Suprapubic skin (tissue), 4 donors: ENCODE data around the gene RUNX1. TPM values are rescaled to one million over a fixed set of nuclear protein-coding genes. Genes with fewer than 3 reads are reported as not detected.

Source experiments
- DNase-seq, 2 donors: peaks; one replicate each; pipeline ENCODE4 v3.0.0-alpha.2; 2019; ENCODE audit warnings: low spot score in 2 of 2
- H3K27ac ChIP-seq: fragments of 200-600 bp; sonication (generic); one replicate; pipeline ENCODE4 v1.5.1; 2019
- H3K27me3 ChIP-seq: fragments of 200-600 bp; sonication (generic); one replicate; pipeline ENCODE4 v1.5.1; 2019
- H3K36me3 ChIP-seq: fragments of 200-600 bp; sonication (generic); one replicate; pipeline ENCODE4 v1.5.1; 2019
- H3K4me1 ChIP-seq: fragments of 200-600 bp; sonication (generic); one replicate; pipeline ENCODE4 v1.5.1; 2019
- H3K4me3 ChIP-seq: fragments of 200-600 bp; sonication (generic); one replicate; pipeline ENCODE4 v1.5.1; 2019; ENCODE audit warnings: mild to moderate bottlenecking
- H3K9me3 ChIP-seq: fragments of 200-600 bp; sonication (generic); one replicate; pipeline ENCODE4 v1.5.1; 2019
- CTCF ChIP-seq, 2 donors: fragments of 200-600 bp in 1 of 2; fragments of 450-650 bp in 1 of 2; sonication (generic) in 1 of 2; IDR thresholded peaks; one replicate each; pipeline ENCODE4 v1.5.1; 2016 to 2019; ENCODE audit warnings: antibody characterized with exemption in 2 of 2, mild to moderate bottlenecking in 1 of 2, moderate library complexity in 1 of 2
- EP300 ChIP-seq: sonication (generic); formaldehyde crosslinking; IDR thresholded peaks from one replicate; pipeline ENCODE4 v1.6.1; 2017; ENCODE audit warnings: antibody characterized with exemption
- POLR2A ChIP-seq, 2 donors: fragments of 450-650 bp; IDR thresholded peaks; one replicate each; pipeline ENCODE4 v1.6.1; 2017; ENCODE audit warnings: antibody characterized with exemption in 2 of 2, mild to moderate bottlenecking in 2 of 2, moderate library complexity in 2 of 2
- POLR2AphosphoS5 ChIP-seq, 3 donors: sonication (generic); formaldehyde crosslinking; IDR thresholded peaks; one replicate each; pipeline ENCODE4 v1.6.1; 2017; ENCODE audit warnings: antibody characterized with exemption in 3 of 3
- WGBS: methylation state at CpG from one replicate; pipeline ENCODE4 v1.1.5; 2018; 5-methylcytosine and 5-hydroxymethylcytosine counted together
- total RNA-seq, 4 donors: library from RNA; depleted of rRNA; stranded (reverse); fragments of >200 nt; gene quantifications; one replicate each; pipeline ENCODE4 v1.1.0, GENCODE V29; 2016

The RUNX1 gene
- total RNA-seq, 4 donors from 2014 or later: 15.4 to 26.7 (median 20.5) TPM

- Histone ChIP-seq H3K27me3 (no peaks in the 10 kb centered on the region), H3K9me3 (no peaks in the 10 kb centered on the region), H3K4me1 (no peaks in the 10 kb centered on the region), H3K27ac (no peak overlapping the region), H3K4me3 (no peak overlapping the region), H3K36me3 (no peaks in the 10 kb centered on the region)
- TF ChIP-seq CTCF (IDR thresholded peaks at IDR 0.05): no peak
- no peak for TF ChIP-seq POLR2A (IDR thresholded peaks at IDR 0.05)
- TF ChIP-seq POLR2AphosphoS5 (IDR thresholded peaks at IDR 0.05): no peak
- no peak for TF ChIP-seq EP300
- WGBS: 61% methylated on average over 6 of the region's 6 CpGs
- no peak for DNase-seq
Observed at GRCh38 chr21:34926803-34927467, 122.2 kb downstream of the RUNX1 start.

GRCh38 chr21:34925597-34925996 is 123.5 kb downstream of the RUNX1 start:
- no peaks in the 10 kb centered on the region for H3K9me3 ChIP-seq
- H3K36me3 ChIP-seq: no peaks in the 10 kb centered on the region
- H3K4me1 ChIP-seq: no peaks in the 10 kb centered on the region
- DNase-seq: no peak
- H3K4me3 ChIP-seq: no peak overlapping the region
- WGBS: 84% methylated on average over 4 of the region's 4 CpGs
- no peak overlapping the region for H3K27ac ChIP-seq
- TF ChIP-seq POLR2A (IDR thresholded peaks at IDR 0.05) (no peak), POLR2AphosphoS5 (IDR thresholded peaks at IDR 0.05) (no peak), CTCF (IDR thresholded peaks at IDR 0.05) (no peak), EP300 (no peak)
- H3K27me3 ChIP-seq: no peaks in the 10 kb centered on the region

- H3K4me3 ChIP-seq: no peak overlapping the region
- no peaks in the 10 kb centered on the region for H3K4me1 ChIP-seq
- H3K27me3 ChIP-seq: no peaks in the 10 kb centered on the region
- no peaks in the 10 kb centered on the region for H3K36me3 ChIP-seq
- DNase-seq: no peak
- H3K9me3 ChIP-seq: no peaks in the 10 kb centered on the region
- TF ChIP-seq POLR2AphosphoS5 (IDR thresholded peaks at IDR 0.05) (no peak), POLR2A (IDR thresholded peaks at IDR 0.05) (no peak), CTCF (IDR thresholded peaks at IDR 0.05) (no peak)
- no peak overlapping the region for H3K27ac ChIP-seq
- WGBS: 89% methylated on average over 1 of the region's 1 CpG
Observed at GRCh38 chr21:34924771-34925419, 124.2 kb downstream of the RUNX1 start.

GRCh38 chr21:34924194-34924593 is 124.9 kb downstream of the RUNX1 start:
- DNase-seq: no peak
- no peak overlapping the region for H3K4me3 ChIP-seq
- H3K9me3 ChIP-seq: no peaks in the 10 kb centered on the region
- WGBS: 93% methylated on average over 3 of the region's 3 CpGs
- H3K36me3 ChIP-seq: no peaks in the 10 kb centered on the region
- no peak overlapping the region for H3K27ac ChIP-seq
- no peaks in the 10 kb centered on the region for H3K4me1 ChIP-seq
- no peaks in the 10 kb centered on the region for H3K27me3 ChIP-seq
- TF ChIP-seq POLR2A (IDR thresholded peaks at IDR 0.05): no peak
- no peak for TF ChIP-seq EP300
- no peak for TF ChIP-seq POLR2AphosphoS5 (IDR thresholded peaks at IDR 0.05)
- no peak for TF ChIP-seq CTCF (IDR thresholded peaks at IDR 0.05)

- H3K27me3 ChIP-seq: no peaks in the 10 kb centered on the region
- no peaks in the 10 kb centered on the region for H3K9me3 ChIP-seq
- no peak for DNase-seq
- no peaks in the 10 kb centered on the region for H3K4me1 ChIP-seq
- no peak overlapping the region for H3K4me3 ChIP-seq
- H3K36me3 ChIP-seq: no peaks in the 10 kb centered on the region
- TF ChIP-seq EP300: no peak
- TF ChIP-seq POLR2A (IDR thresholded peaks at IDR 0.05): no peak
- no peak for TF ChIP-seq POLR2AphosphoS5 (IDR thresholded peaks at IDR 0.05)
- TF ChIP-seq CTCF (IDR thresholded peaks at IDR 0.05): no peak
- WGBS: 98% methylated on average over 4 of the region's 4 CpGs
- H3K27ac ChIP-seq: no peak overlapping the region
Observed at GRCh38 chr21:34923626-34924025, 125.5 kb downstream of the RUNX1 start.
